Panc1 (cell line): Measurements from ENCODE around the gene EEF1AKMT1. TPM values are rescaled to one million over a fixed set of nuclear protein-coding genes. Genes with fewer than 3 reads are reported as not detected.

Experiments
- ATAC-seq: fragments of 200-7000 bp; cut with Tn5 transposase; 2 replicates; pipeline ENCODE4 v1.9.1; 2020; ENCODE audit warnings: mild to moderate bottlenecking, moderate library complexity
- BruUV-seq: library from RNA; stranded (reverse); fragments of 400-500 nt; replicated peaks from 2 replicates; lab custom pipeline; 2021; lab: Mats Ljungman, UMichigan
- CTCF ChIA-PET: fragments of 300-600 bp; sonication (Branson Sonifier 250); formaldehyde crosslinking; loops from one replicate; lab custom pipeline; 2022; ENCODE audit warnings: antibody characterized with exemption; lab: Charles Lee
- POLR2A ChIA-PET: fragments of 300-600 bp; sonication (Branson Sonifier 250); formaldehyde crosslinking; loops from one replicate; lab custom pipeline; 2022; ENCODE audit warnings: antibody characterized with exemption; lab: Charles Lee
- DNase-seq: peaks from one replicate; pipeline ENCODE4 v3.0.0-alpha.2; 2010; ENCODE audit warnings: low read depth, low spot score
- H3K27ac ChIP-seq: 2 replicates; pipeline ENCODE4 v1.5.1; 2011; ENCODE audit warnings: mild to moderate bottlenecking, low read length, inconsistent platforms
- H3K27me3 ChIP-seq: fragments of 200-500 bp; sonication (Bioruptor generic); 2 replicates; pipeline ENCODE4 v1.6.0; 2014; ENCODE audit warnings: low read length, inconsistent platforms; ENCODE audit not compliant: control insufficient read depth, insufficient read depth
- H3K36me3 ChIP-seq: fragments of 200-500 bp; sonication (Bioruptor generic); 2 replicates; pipeline ENCODE4 v1.5.1; 2014; ENCODE audit warnings: inconsistent platforms, mild to moderate bottlenecking, low read length, moderate library complexity; ENCODE audit not compliant: control insufficient read depth, insufficient read depth
- H3K4me1 ChIP-seq: 2 replicates; pipeline ENCODE4 v1.5.1; 2011; ENCODE audit warnings: inconsistent platforms, mild to moderate bottlenecking, low read length, moderate library complexity; ENCODE audit not compliant: control insufficient read depth, insufficient read depth
- H3K4me3 ChIP-seq, 2 experiments: 2 replicates each; pipeline ENCODE4 v1.5.1; 2011 to 2012; ENCODE audit warnings: low read depth in 2 of 2, low read length in 2 of 2, mild to moderate bottlenecking in 2 of 2, inconsistent platforms in 1 of 2, moderate library complexity in 1 of 2
- H3K9me3 ChIP-seq: fragments of 200-500 bp; sonication (Bioruptor generic); 2 replicates; pipeline ENCODE4 v1.5.1; 2014; ENCODE audit warnings: low read depth, mild to moderate bottlenecking, inconsistent platforms, low read length, moderate library complexity; ENCODE audit not compliant: control insufficient read depth, insufficient read depth
- CTCF ChIP-seq: fragments of 450-650 bp; IDR thresholded peaks from 2 replicates; pipeline ENCODE4 v1.5.1; 2017; ENCODE audit warnings: mild to moderate bottlenecking
- POLR2AphosphoS5 ChIP-seq: IDR thresholded peaks from 2 replicates; pipeline ENCODE4 v1.6.1; 2012; ENCODE audit warnings: mild to moderate bottlenecking, low read depth, low read length, moderate library complexity
- REST ChIP-seq, 2 experiments: IDR thresholded peaks; 2 replicates each; pipeline ENCODE4 v1.6.1; 2011 to 2012; ENCODE audit warnings: low read depth in 2 of 2, control low read depth in 1 of 2, low read length in 1 of 2, mild to moderate bottlenecking in 1 of 2, moderate library complexity in 1 of 2; ENCODE audit not compliant: insufficient read depth in 1 of 2
- SIN3A ChIP-seq: IDR thresholded peaks from 2 replicates; pipeline ENCODE4 v1.6.1; 2012; ENCODE audit warnings: low read depth, mild to moderate bottlenecking, low read length, moderate library complexity, borderline replicate concordance; ENCODE audit not compliant: insufficient read depth
- TCF7L2 ChIP-seq: IDR thresholded peaks from 2 replicates; pipeline ENCODE4 v1.6.1; 2011; ENCODE audit warnings: mild to moderate bottlenecking, low read depth, low read length, inconsistent platforms
- in situ Hi-C: cut with HindIII; loops from 2 replicates; pipeline ENCODE4 v1.10.0; 2016; ENCODE audit warnings: low sequenced_read_pairs, low pct_unique_long_range_greater_than_20kb
- intact Hi-C: fragments of 100-400 bp; cut with micrococcal nuclease; formaldehyde crosslinking; loops from one replicate; pipeline ENCODE4 v1.10.0; 2022; ENCODE audit not compliant: unreplicated experiment
- total RNA-seq: library from RNA; stranded (reverse); gene quantifications from one replicate; pipeline ENCODE4 v1.2.1, GENCODE V29; 2021; ENCODE audit not compliant: unreplicated experiment

Gene EEF1AKMT1
- total RNA-seq, 1 experiment from 2014 or later = 5.4 TPM

GRCh38 chr13:20716951-20717350 is 56.8 kb downstream of the EEF1AKMT1 start:
- intact Hi-C loops (no loop called here), in situ Hi-C loops (no loop called here)
- ATAC-seq = no peak
- ChIA-PET CTCF (interaction anchor here (0.5 kb wide), 2 partner anchors 224 to 558 kb away, joined by 3 to 4 read pairs; no protein-coding TSS in a partner anchor), POLR2A (no interaction called here)
- TF ChIP-seq CTCF (no peak), TCF7L2 (no peak), REST (IDR thresholded peaks at IDR 0.05; ENCODE audit: insufficient read depth in 1 of 2, low read depth in 2 of 2, low read length in 1 of 2) (no peak), SIN3A (no peak), POLR2AphosphoS5 (no peak)
- H3K27ac ChIP-seq = no peak overlapping the region
- H3K4me1 ChIP-seq = peaks cover 6% of the 10 kb centered on the region; the same call in 1 of the 2 replicates
- H3K9me3 ChIP-seq = no peaks in the 10 kb centered on the region
- DNase-seq = no peak
- no peak overlapping the region for H3K4me3 ChIP-seq
- BruUV-seq = no TSS peak
- no peaks in the 10 kb centered on the region for H3K36me3 ChIP-seq
- H3K27me3 ChIP-seq = no peaks in the 10 kb centered on the region

GRCh38 chr13:20715330-20715712 is 58.4 kb downstream of the EEF1AKMT1 start:
- CTCF ChIA-PET = interaction anchor here (0.9 to 1.0 kb wide), 2 partner anchors 9 to 138 kb away, joined by 3 to 6 read pairs; no protein-coding TSS in a partner anchor
- intact Hi-C loops = no loop called here

More at GRCh38 chr13:20715330-20715712, 58.4 kb downstream of the EEF1AKMT1 start:
- in situ Hi-C loops = no loop called here
- Histone ChIP-seq H3K4me3 (no peak overlapping the region), H3K9me3 (no peaks in the 10 kb centered on the region), H3K4me1 (peaks cover 6% of the 10 kb centered on the region; the same call in 1 of the 2 replicates), H3K36me3 (no peaks in the 10 kb centered on the region), H3K27me3 (no peaks in the 10 kb centered on the region), H3K27ac (no peak overlapping the region)
- POLR2A ChIA-PET = no interaction called here
- ATAC-seq = no peak
- TF ChIP-seq TCF7L2 (no peak), CTCF (no peak), POLR2AphosphoS5 (no peak), SIN3A (no peak), REST (IDR thresholded peaks at IDR 0.05; ENCODE audit: insufficient read depth in 1 of 2, low read depth in 2 of 2, low read length in 1 of 2) (no peak)
- no peak for DNase-seq
- no TSS peak for BruUV-seq
